Fibroblast of lung (primary cell): ENCODE measurements around the gene HSPA12B. TPM values are rescaled to one million over a fixed set of nuclear protein-coding genes. Genes with fewer than 3 reads are reported as not detected.

Experiments used
- DNase-seq, 2 donors: peaks; one replicate each; pipeline versions ENCODE4 v3.0.0 to v3.0.0-alpha.2; 2010; ENCODE audit warnings: low read depth in 2 of 2
- H2AFZ ChIP-seq: 2 replicates; pipeline ENCODE4 v1.5.1; 2012; ENCODE audit warnings: low read length, control low read depth, inconsistent platforms
- H3K27ac ChIP-seq: 2 replicates; pipeline ENCODE4 v1.5.1; 2011; ENCODE audit warnings: low read length, control low read depth; ENCODE audit not compliant: insufficient read depth
- H3K27me3 ChIP-seq: 2 replicates; pipeline ENCODE4 v1.5.1; 2011; ENCODE audit warnings: mild to moderate bottlenecking, low read length; ENCODE audit not compliant: control insufficient read depth, insufficient read depth
- H3K36me3 ChIP-seq: 2 replicates; pipeline ENCODE4 v1.5.1; 2011; ENCODE audit warnings: low read length; ENCODE audit not compliant: control insufficient read depth, insufficient read depth
- H3K4me1 ChIP-seq: 2 replicates; pipeline ENCODE4 v1.5.1; 2011; ENCODE audit warnings: low read length; ENCODE audit not compliant: control insufficient read depth, insufficient read depth; ENCODE audit errors: extremely low read depth
- H3K4me2 ChIP-seq: 2 replicates; pipeline ENCODE4 v1.5.1; 2011; ENCODE audit warnings: low read length, control low read depth; ENCODE audit not compliant: insufficient read depth; ENCODE audit errors: extremely low read depth
- H3K4me3 ChIP-seq, 4 experiments: fragments of 200-600 bp in 1 of 4; sonication (generic) in 1 of 4; replicated peaks in 1 of 4; 2 replicates each; pipeline ENCODE4 v1.5.1; 2011 to 2016; ENCODE audit warnings: low read length in 4 of 4, low read depth in 3 of 4, mild to moderate bottlenecking in 3 of 4, control low read depth in 2 of 4, inconsistent platforms in 1 of 4, mixed read lengths in 1 of 4; ENCODE audit not compliant: insufficient read depth in 1 of 4; ENCODE audit errors: control extremely low read depth in 1 of 4
- H3K79me2 ChIP-seq: 2 replicates; pipeline ENCODE4 v1.5.1; 2012; ENCODE audit warnings: mild to moderate bottlenecking, low read length, inconsistent platforms; ENCODE audit not compliant: control insufficient read depth, insufficient read depth
- H3K9ac ChIP-seq: 2 replicates; pipeline ENCODE4 v1.5.1; 2011; ENCODE audit warnings: mild to moderate bottlenecking, low read length, control low read depth; ENCODE audit not compliant: insufficient read depth
- H3K9me3 ChIP-seq: 2 replicates; pipeline ENCODE4 v1.5.1; 2012; ENCODE audit warnings: low read depth, low read length; ENCODE audit not compliant: control insufficient read depth, insufficient read depth
- H4K20me1 ChIP-seq: 2 replicates; pipeline ENCODE4 v1.5.1; 2011; ENCODE audit warnings: low read length; ENCODE audit not compliant: control insufficient read depth, insufficient read depth; ENCODE audit errors: extremely low read depth
- EZH2 ChIP-seq: IDR thresholded peaks from 2 replicates; pipeline ENCODE4 v1.5.1; 2012; ENCODE audit warnings: low read length, control low read depth, mild to moderate bottlenecking; ENCODE audit errors: missing control alignments
- polyA plus RNA-seq, 2 donors: library from polyadenylated mRNA; depleted of rRNA in 1 of 2; stranded (reverse) in 1 of 2; unstranded in 1 of 2; fragments of >200 nt; gene quantifications; 2 replicates each; pipeline ENCODE4 v1.2.1, GENCODE V29; 2011 to 2012; ENCODE audit warnings: missing spikeins in 1 of 2
- total RNA-seq: library from RNA; depleted of rRNA; stranded (reverse); fragments of >200 nt; gene quantifications from 2 replicates; pipeline ENCODE4 v1.2.1, GENCODE V29; 2014
- TF ChIP-seq, protein P1 (sequence below), 2 donors: IDR thresholded peaks in 1 of 2; conservative IDR thresholded peaks in 1 of 2; 1 replicate in 1 of 2; 2 replicates in 1 of 2; pipeline ENCODE4 v1.5.1; 2011 to 2012; ENCODE audit warnings: low read length in 2 of 2, control low read depth in 1 of 2, inconsistent platforms in 1 of 2, low read depth in 1 of 2, mild to moderate bottlenecking in 1 of 2

Gene HSPA12B
- total and polyA plus RNA-seq, 2 donors (not counting 1 experiment from before 2014, with no cell fraction given): 0.02 to 0.17 TPM

DNA sequence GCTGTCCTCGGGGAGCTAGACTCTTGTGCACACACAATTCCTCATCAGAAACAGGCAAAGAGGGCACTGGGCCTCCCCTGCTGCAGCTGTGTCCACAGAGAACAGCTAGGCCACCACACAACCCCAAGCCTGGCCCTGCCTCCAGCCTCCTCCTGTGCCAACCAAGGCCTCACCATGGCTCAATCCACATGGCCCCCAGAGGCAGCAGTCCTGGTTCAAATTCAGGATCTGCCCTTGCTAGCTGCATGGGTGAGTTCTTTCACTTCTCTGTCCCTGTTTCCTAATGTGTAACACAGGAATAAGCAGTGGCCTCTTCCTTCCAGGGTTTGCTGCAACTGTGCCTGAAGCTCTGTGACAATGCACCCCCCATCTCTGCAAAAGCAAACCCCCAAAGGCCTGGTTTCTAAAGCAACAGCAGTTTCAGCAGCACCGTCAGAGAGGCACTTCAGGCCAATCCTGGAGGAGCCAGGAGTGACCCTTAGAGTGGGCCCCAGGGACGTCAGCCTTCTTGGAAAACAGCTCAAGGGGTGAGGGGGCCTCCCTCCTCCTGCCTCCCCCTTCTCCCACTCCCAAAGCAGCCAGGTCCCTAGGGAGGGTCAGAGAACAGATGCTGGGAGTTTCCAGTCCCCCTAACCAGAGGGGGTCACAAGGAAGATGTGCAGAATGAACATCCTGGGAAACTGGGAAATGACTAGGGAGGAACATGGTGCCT lies 32.8 kb downstream of the HSPA12B start:
- DNase-seq: no peak
- no peaks in the 10 kb centered on the region for H4K20me1 ChIP-seq
- no peaks in the 10 kb centered on the region for H3K36me3 ChIP-seq
- H3K9ac ChIP-seq: no peak overlapping the region
- no peak for TF ChIP-seq EZH2
- TF ChIP-seq, protein P1, sequence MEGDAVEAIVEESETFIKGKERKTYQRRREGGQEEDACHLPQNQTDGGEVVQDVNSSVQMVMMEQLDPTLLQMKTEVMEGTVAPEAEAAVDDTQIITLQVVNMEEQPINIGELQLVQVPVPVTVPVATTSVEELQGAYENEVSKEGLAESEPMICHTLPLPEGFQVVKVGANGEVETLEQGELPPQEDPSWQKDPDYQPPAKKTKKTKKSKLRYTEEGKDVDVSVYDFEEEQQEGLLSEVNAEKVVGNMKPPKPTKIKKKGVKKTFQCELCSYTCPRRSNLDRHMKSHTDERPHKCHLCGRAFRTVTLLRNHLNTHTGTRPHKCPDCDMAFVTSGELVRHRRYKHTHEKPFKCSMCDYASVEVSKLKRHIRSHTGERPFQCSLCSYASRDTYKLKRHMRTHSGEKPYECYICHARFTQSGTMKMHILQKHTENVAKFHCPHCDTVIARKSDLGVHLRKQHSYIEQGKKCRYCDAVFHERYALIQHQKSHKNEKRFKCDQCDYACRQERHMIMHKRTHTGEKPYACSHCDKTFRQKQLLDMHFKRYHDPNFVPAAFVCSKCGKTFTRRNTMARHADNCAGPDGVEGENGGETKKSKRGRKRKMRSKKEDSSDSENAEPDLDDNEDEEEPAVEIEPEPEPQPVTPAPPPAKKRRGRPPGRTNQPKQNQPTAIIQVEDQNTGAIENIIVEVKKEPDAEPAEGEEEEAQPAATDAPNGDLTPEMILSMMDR (conservative IDR thresholded peaks at IDR 0.05 in 1 of 2, IDR thresholded peaks at IDR 0.05 in 1 of 2; ENCODE audit: low read depth in 1 of 2, low read length in 2 of 2): no peak
- no peak overlapping the region for H3K27ac ChIP-seq
- H3K27me3 ChIP-seq: no peaks in the 10 kb centered on the region
- peaks cover 8% of the 10 kb centered on the region for H3K79me2 ChIP-seq
- peaks cover 10% of the 10 kb centered on the region for H3K4me1 ChIP-seq
- no peak overlapping the region for H3K4me3 ChIP-seq
- H3K4me2 ChIP-seq: no peak overlapping the region
- no peaks in the 10 kb centered on the region for H3K9me3 ChIP-seq
- no peak overlapping the region for H2AFZ ChIP-seq

DNA sequence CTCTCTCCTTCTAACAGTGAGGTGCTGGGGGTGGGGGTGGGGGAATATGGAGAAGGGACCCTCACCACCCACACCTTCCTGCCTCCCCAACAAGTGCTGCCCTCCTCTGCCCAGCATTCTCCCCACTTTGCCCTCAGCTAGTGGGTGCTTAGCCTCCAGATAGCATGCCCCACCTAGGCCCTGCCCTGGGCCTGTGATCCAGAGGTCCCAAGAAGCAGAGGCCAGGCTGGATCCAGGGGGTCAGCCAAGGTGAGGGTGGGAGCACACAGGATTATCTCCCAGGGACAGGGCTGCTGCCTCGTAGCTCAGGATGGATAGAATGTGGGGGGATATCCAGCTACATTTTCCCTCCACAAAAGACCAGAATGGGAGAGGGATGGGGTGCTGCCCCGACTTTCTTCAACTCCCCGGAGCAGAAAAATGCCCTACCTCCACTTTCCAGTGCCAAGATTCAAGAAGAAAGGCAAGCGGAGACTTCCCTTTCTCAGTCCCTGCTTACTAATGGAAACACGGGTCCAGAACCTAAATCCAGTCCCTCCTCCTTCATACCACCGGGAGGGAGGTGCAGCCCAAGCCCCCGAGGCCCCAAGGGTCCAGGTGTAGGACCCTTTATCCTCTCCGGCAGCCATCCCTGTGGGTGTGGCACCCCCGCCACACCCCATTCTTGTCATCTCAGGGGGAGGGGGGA lies 34.1 kb downstream of the HSPA12B start:
- peaks cover 10% of the 10 kb centered on the region for H3K4me1 ChIP-seq
- peak overlapping the region; percentile 58 for H2AFZ ChIP-seq
- H3K79me2 ChIP-seq: peaks cover 8% of the 10 kb centered on the region
- H3K36me3 ChIP-seq: no peaks in the 10 kb centered on the region
- peak overlapping the region; percentile 60 for H3K9ac ChIP-seq
- no peak overlapping the region for H3K27ac ChIP-seq
- peak overlapping the region; percentile 58 to 87 (median 83) for H3K4me3 ChIP-seq
- DNase-seq: no peak
- TF ChIP-seq, protein P1 (conservative IDR thresholded peaks at IDR 0.05 in 1 of 2, IDR thresholded peaks at IDR 0.05 in 1 of 2; ENCODE audit: low read depth in 1 of 2, low read length in 2 of 2): no peak
- TF ChIP-seq EZH2: no peak
- no peaks in the 10 kb centered on the region for H3K27me3 ChIP-seq
- no peaks in the 10 kb centered on the region for H3K9me3 ChIP-seq
- no peaks in the 10 kb centered on the region for H4K20me1 ChIP-seq
- peak overlapping the region; percentile 93 for H3K4me2 ChIP-seq

DNA sequence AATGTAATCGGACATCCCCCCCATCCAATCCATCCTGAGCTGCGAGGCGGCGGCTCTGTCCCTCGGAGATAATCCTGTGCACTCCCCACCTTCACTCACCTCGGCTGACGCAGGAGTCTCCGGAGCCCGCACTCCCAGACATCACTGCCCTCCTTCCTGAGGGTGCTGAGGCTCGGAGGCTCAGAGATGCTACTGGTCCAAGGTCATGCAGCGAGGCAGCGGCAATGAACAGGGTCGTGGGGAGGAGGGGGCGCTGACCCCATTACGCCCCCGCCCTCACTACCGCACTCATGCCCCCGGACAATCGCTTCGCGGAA lies 34.6 kb downstream of the HSPA12B start:
- Histone ChIP-seq H3K9me3 (no peaks in the 10 kb centered on the region), H3K79me2 (peaks cover 8% of the 10 kb centered on the region), H3K4me2 (peak overlapping the region; percentile 93), H4K20me1 (no peaks in the 10 kb centered on the region), H3K4me1 (peaks cover 10% of the 10 kb centered on the region), H2AFZ (peak overlapping the region; percentile 58), H3K36me3 (no peaks in the 10 kb centered on the region), H3K27ac (peak overlapping the region; percentile 13), H3K9ac (peak overlapping the region; percentile 60), H3K4me3 (peak overlapping the region; percentile 58 to 87 (median 83)), H3K27me3 (no peaks in the 10 kb centered on the region)
- TF ChIP-seq, protein P1 (conservative IDR thresholded peaks at IDR 0.05 in 1 of 2, IDR thresholded peaks at IDR 0.05 in 1 of 2; ENCODE audit: low read depth in 1 of 2, low read length in 2 of 2): no peak
- TF ChIP-seq EZH2: no peak
- DNase-seq: no peak
